Neural progenitor cell (in vitro differentiated cells): Measurements from ENCODE around the gene CDH11.

Experiments used
- CTCF ChIP-seq: fragments of 200-600 bp; sonication (generic); IDR thresholded peaks from 2 replicates; pipeline ENCODE4 v1.5.1; 2017; ENCODE audit warnings: antibody characterized with exemption, mild to moderate bottlenecking
- EZH2 ChIP-seq: fragments of 200-600 bp; sonication (generic); IDR thresholded peaks from 2 replicates; pipeline ENCODE4 v1.6.1; 2017; ENCODE audit warnings: antibody characterized with exemption, mild to moderate bottlenecking, moderate library complexity
- EZH2phosphoT487 ChIP-seq: fragments of 200-600 bp; sonication (generic); IDR thresholded peaks from 2 replicates; pipeline ENCODE4 v1.6.1; 2017; ENCODE audit warnings: antibody characterized with exemption

GRCh38 chr16:65003621-65004020, 118.2 kb downstream of the CDH11 start:
- TF ChIP-seq CTCF (no peak), EZH2 (no peak), EZH2phosphoT487 (no peak)
